ENCODE results near the gene DCUN1D2.

DCUN1D2 gene

GRCh38 chr13:113428871-113429607, 61.5 kb downstream of the DCUN1D2 start:
- no peak overlapping the region for H3K4me3 ChIP-seq (ENCODE audit: low read depth, low read length)
- TF ChIP-seq CTCF (IDR thresholded peaks at IDR 0.05; ENCODE audit: borderline replicate concordance, insufficient read depth, low read depth, low read length) = no peak

- H3K4me3 ChIP-seq (ENCODE audit: low read depth, low read length) = no peak overlapping the region
- no peak for TF ChIP-seq CTCF (IDR thresholded peaks at IDR 0.05; ENCODE audit: borderline replicate concordance, insufficient read depth, low read depth, low read length)
Observed at GRCh38 chr13:113428469-113428865, 62.0 kb downstream of the DCUN1D2 start.

GRCh38 chr13:113427562-113428468, 62.7 kb downstream of the DCUN1D2 start:
- no peak for TF ChIP-seq CTCF (IDR thresholded peaks at IDR 0.05; ENCODE audit: borderline replicate concordance, insufficient read depth, low read depth, low read length)
- no peak overlapping the region for H3K4me3 ChIP-seq (ENCODE audit: low read depth, low read length)

GRCh38 chr13:113426591-113426986, 63.9 kb downstream of the DCUN1D2 start:
- no peak for TF ChIP-seq CTCF (IDR thresholded peaks at IDR 0.05; ENCODE audit: borderline replicate concordance, insufficient read depth, low read depth, low read length)
- H3K4me3 ChIP-seq (ENCODE audit: low read depth, low read length) = no peak overlapping the region

- TF ChIP-seq CTCF (IDR thresholded peaks at IDR 0.05; ENCODE audit: borderline replicate concordance, insufficient read depth, low read depth, low read length) = no peak
- H3K4me3 ChIP-seq (ENCODE audit: low read depth, low read length) = no peak overlapping the region
Observed at GRCh38 chr13:113425941-113426590, 64.4 kb downstream of the DCUN1D2 start.

GRCh38 chr13:113423520-113424163, 66.9 kb downstream of the DCUN1D2 start:
- no peak overlapping the region for H3K4me3 ChIP-seq (ENCODE audit: low read depth, low read length)
- no peak for TF ChIP-seq CTCF (IDR thresholded peaks at IDR 0.05; ENCODE audit: borderline replicate concordance, insufficient read depth, low read depth, low read length)
